Measurements from ENCODE around the gene MIPEP.

- TF ChIP-seq, protein P1, sequence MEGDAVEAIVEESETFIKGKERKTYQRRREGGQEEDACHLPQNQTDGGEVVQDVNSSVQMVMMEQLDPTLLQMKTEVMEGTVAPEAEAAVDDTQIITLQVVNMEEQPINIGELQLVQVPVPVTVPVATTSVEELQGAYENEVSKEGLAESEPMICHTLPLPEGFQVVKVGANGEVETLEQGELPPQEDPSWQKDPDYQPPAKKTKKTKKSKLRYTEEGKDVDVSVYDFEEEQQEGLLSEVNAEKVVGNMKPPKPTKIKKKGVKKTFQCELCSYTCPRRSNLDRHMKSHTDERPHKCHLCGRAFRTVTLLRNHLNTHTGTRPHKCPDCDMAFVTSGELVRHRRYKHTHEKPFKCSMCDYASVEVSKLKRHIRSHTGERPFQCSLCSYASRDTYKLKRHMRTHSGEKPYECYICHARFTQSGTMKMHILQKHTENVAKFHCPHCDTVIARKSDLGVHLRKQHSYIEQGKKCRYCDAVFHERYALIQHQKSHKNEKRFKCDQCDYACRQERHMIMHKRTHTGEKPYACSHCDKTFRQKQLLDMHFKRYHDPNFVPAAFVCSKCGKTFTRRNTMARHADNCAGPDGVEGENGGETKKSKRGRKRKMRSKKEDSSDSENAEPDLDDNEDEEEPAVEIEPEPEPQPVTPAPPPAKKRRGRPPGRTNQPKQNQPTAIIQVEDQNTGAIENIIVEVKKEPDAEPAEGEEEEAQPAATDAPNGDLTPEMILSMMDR (IDR thresholded peaks at IDR 0.05; ENCODE audit: insufficient read depth, low read length) = no peak
- TF ChIP-seq GABPA (IDR thresholded peaks at IDR 0.05; ENCODE audit: low read depth) = no peak
Measured at GRCh38 chr13:23692816-23693215, 196.4 kb downstream of the MIPEP start.

All from HL-60 (cell line).